HepG2 (cell line): ENCODE data around the gene KIF1C. TPM values are rescaled to one million over a fixed set of nuclear protein-coding genes. Genes with fewer than 3 reads are reported as not detected.
A peak's percentile ranks its signal among the peaks of the same experiment; 100 is the strongest.

Experiments
- CENPT ChIP-seq: sonication (generic); formaldehyde crosslinking; IDR thresholded peaks from 2 replicates; pipeline ENCODE4 v1.8.0; 2022; ENCODE audit warnings: low read depth, mild to moderate bottlenecking, moderate library complexity, missing genetic modification reagents
- FOSL1 ChIP-seq: sonication (generic); formaldehyde crosslinking; IDR thresholded peaks from 2 replicates; pipeline ENCODE4 v1.9.0; 2021; ENCODE audit warnings: missing genetic modification reagents, borderline replicate concordance
- MTA3 ChIP-seq: sonication (generic); formaldehyde crosslinking; IDR thresholded peaks from 2 replicates; pipeline ENCODE4 v1.4.0; 2020; ENCODE audit warnings: missing genetic modification reagents
- NFIB ChIP-seq: sonication (generic); formaldehyde crosslinking; IDR thresholded peaks from 2 replicates; pipeline ENCODE4 v1.9.0; 2021; ENCODE audit warnings: missing genetic modification reagents, mild to moderate bottlenecking, borderline replicate concordance
- SP1 ChIP-seq, 2 experiments: fragments of 450-650 bp in 1 of 2; sonication (generic) in 1 of 2; formaldehyde crosslinking in 1 of 2; IDR thresholded peaks; 2 replicates each; pipeline versions ENCODE4 v1.4.0 to v1.6.1; 2016 to 2020; ENCODE audit warnings: missing genetic modification reagents in 1 of 2
- TBP ChIP-seq: sonication (generic); formaldehyde crosslinking; IDR thresholded peaks from 2 replicates; pipeline ENCODE4 v1.5.0; 2020; ENCODE audit warnings: missing genetic modification reagents
- TCF7 ChIP-seq: sonication (generic); IDR thresholded peaks from 2 replicates; pipeline ENCODE4 v1.6.1; 2016; ENCODE audit warnings: antibody characterized with exemption, low read depth
- ZC3H13 ChIP-seq: sonication (generic); formaldehyde crosslinking; IDR thresholded peaks from 2 replicates; pipeline ENCODE4 v1.8.1; 2023; ENCODE audit warnings: mild to moderate bottlenecking, missing genetic modification reagents, moderate library complexity
- ZFP90 ChIP-seq: sonication (generic); formaldehyde crosslinking; IDR thresholded peaks from 2 replicates; pipeline ENCODE4 v1.8.0; 2022; ENCODE audit warnings: missing genetic modification reagents, mild to moderate bottlenecking, inconsistent platforms, borderline replicate concordance
- ZNF136 ChIP-seq: sonication (generic); formaldehyde crosslinking; IDR thresholded peaks from 2 replicates; pipeline ENCODE4 v1.8.1; 2022; ENCODE audit warnings: low read depth, mild to moderate bottlenecking, moderate library complexity, missing genetic modification reagents
- ZNF441 ChIP-seq: sonication (generic); formaldehyde crosslinking; IDR thresholded peaks from 2 replicates; pipeline ENCODE4 v1.7.0; 2021; ENCODE audit warnings: missing genetic modification reagents, borderline replicate concordance
- ZNF451 ChIP-seq: sonication (generic); formaldehyde crosslinking; IDR thresholded peaks from 2 replicates; pipeline ENCODE4 v1.5.0; 2020; ENCODE audit warnings: mild to moderate bottlenecking, missing genetic modification reagents
- ZNF569 ChIP-seq: sonication (generic); formaldehyde crosslinking; IDR thresholded peaks from 2 replicates; pipeline ENCODE4 v1.5.0; 2020; ENCODE audit warnings: mild to moderate bottlenecking, missing genetic modification reagents, moderate library complexity, borderline replicate concordance
- ZNF605 ChIP-seq: sonication (generic); formaldehyde crosslinking; IDR thresholded peaks from 2 replicates; pipeline ENCODE4 v1.8.0; 2022; ENCODE audit warnings: mild to moderate bottlenecking, missing genetic modification reagents
- ZNF607 ChIP-seq: sonication (generic); formaldehyde crosslinking; IDR thresholded peaks from 2 replicates; pipeline ENCODE4 v1.5.1; 2020; ENCODE audit warnings: missing genetic modification reagents, mild to moderate bottlenecking, borderline replicate concordance
- ZNF644 ChIP-seq: IDR thresholded peaks from 2 replicates; pipeline ENCODE4 v1.6.1; 2016; ENCODE audit warnings: low read depth
- ZNF652 ChIP-seq: IDR thresholded peaks from 2 replicates; pipeline ENCODE4 v1.6.1; 2016; ENCODE audit warnings: low read depth, borderline replicate concordance
- ZNF724P ChIP-seq: sonication (generic); formaldehyde crosslinking; IDR thresholded peaks from 2 replicates; pipeline ENCODE4 v1.8.0; 2022; ENCODE audit warnings: missing genetic modification reagents, borderline replicate concordance
- polyA plus RNA-seq, 8 experiments: library from polyadenylated mRNA; depleted of rRNA in 3 of 8; stranded (reverse) in 7 of 8; unstranded in 1 of 8; fragments of >200 nt; fragmentation: Illumina TruSeq in 4 of 8; extraction: Trizol in 4 of 8; gene quantifications; 2 replicates each; pipeline versions ENCODE4 v1.2.1 to v1.2.3, GENCODE V29; 2011 to 2016; ENCODE audit warnings: low read depth in 4 of 8, missing spikeins in 1 of 8, mixed read lengths in 1 of 8; ENCODE audit not compliant: insufficient read depth in 1 of 8
- total RNA-seq, 5 experiments: library from RNA; depleted of rRNA; stranded (reverse); fragments of >200 nt; fragmentation: Illumina TruSeq; extraction: Trizol; gene quantifications; 2 replicates each; pipeline ENCODE4 v1.2.3, GENCODE V29; 2016; ENCODE audit warnings: low read depth in 1 of 5
- TF ChIP-seq, protein P1 (sequence below): sonication (generic); formaldehyde crosslinking; IDR thresholded peaks from 2 replicates; pipeline ENCODE4 v1.5.1; 2020; ENCODE audit warnings: missing genetic modification reagents, mild to moderate bottlenecking, borderline replicate concordance
- TF ChIP-seq, protein P2 (sequence below): sonication (generic); formaldehyde crosslinking; IDR thresholded peaks from 2 replicates; pipeline ENCODE4 v1.4.0; 2020; ENCODE audit warnings: missing genetic modification reagents
- TF ChIP-seq, protein P3 (sequence below): sonication (generic); formaldehyde crosslinking; IDR thresholded peaks from 2 replicates; pipeline ENCODE4 v1.5.1; 2020; ENCODE audit warnings: missing genetic modification reagents, mild to moderate bottlenecking, borderline replicate concordance
- TF ChIP-seq, protein P4 (sequence below): sonication (generic); formaldehyde crosslinking; IDR thresholded peaks from 2 replicates; pipeline ENCODE4 v1.5.1; 2020; ENCODE audit warnings: missing genetic modification reagents, mild to moderate bottlenecking, borderline replicate concordance
- TF ChIP-seq, protein P5 (sequence below): sonication (generic); formaldehyde crosslinking; IDR thresholded peaks from 2 replicates; pipeline ENCODE4 v1.4.0; 2020; ENCODE audit warnings: missing genetic modification reagents

Gene KIF1C
- total and polyA plus RNA-seq, 2 of the 13 experiments (the other 11 are each of a cell fraction or from before 2014, with no cell fraction given) = 70.0 to 104 TPM

DNA sequence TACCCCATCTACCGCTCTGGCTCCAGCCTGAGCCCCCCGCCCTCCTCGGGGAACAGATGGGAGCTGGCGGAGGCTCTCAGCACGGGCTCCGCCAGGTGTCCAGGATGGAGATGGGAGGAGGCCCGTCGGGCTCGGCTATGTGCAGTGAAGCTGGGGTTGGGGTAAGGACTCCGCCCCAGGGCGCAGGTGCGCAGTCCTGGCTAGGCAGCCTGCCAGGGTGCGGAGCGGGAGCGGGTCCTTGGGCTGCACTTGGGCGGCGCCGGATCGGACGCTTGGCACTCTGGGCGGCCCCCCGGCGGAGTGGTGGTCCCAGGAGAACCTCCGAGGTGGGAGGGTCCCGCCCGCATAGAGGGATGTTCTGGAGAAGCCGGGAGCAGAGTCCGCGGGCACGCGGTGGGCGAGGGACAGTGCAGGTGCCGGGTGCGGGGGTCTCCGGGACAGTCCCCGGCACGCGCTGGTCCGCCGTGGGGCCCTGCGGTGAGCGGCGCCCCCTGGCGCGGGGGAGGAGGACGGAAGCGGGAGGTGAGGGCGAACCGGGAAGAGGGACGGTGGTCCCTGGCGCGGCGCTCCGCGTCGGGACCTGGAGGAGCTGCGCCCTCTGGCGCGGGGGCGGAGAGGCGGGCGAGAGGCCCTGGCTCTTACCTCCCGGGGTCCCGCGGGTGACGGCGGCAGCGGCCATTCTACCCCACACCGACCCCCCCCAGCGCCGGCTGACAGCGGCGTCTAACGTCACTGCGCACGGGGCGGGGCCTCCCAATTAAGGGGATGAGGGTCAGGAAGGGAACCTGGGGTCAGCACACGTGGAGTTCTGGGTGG, 10.6 kb upstream of the KIF1C start, which contains the start of gene CAMTA2 (continued):
- TF ChIP-seq ZNF652 (CRISPR knock-in tag) (no peak), ZFP90 (peak; percentile 36; the same call in 1 of the 2 replicates), NFIB (no peak), ZNF569 (CRISPR knock-in tag) (no peak), ZNF644 (CRISPR knock-in tag) (no peak), ZNF607 (CRISPR knock-in tag) (peak; percentile 81), FOSL1 (CRISPR knock-in tag) (no peak), ZNF451 (CRISPR knock-in tag) (peak; percentile 71; the same call in 1 of the 2 replicates), CENPT (CRISPR knock-in tag) (no peak), ZNF605 (peak; percentile 15; the same call in 1 of the 2 replicates), TCF7 (no peak), MTA3 (CRISPR knock-in tag) (no peak), ZNF136 (CRISPR knock-in tag) (0 out of 2 replicates have a peak, but pooled peaks have one; percentile 77), SP1 (IDR thresholded peaks at IDR 0.05) (no peak), SP1 (CRISPR knock-in tag; IDR thresholded peaks at IDR 0.05) (no peak; the same call in none of the 2 replicates), ZNF441 (CRISPR knock-in tag) (0 out of 2 replicates have a peak, but pooled peaks have one; percentile 38), ZNF724P (CRISPR knock-in tag) (no peak), TBP (CRISPR knock-in tag) (no peak), ZC3H13 (CRISPR knock-in tag) (peak; percentile 84; the same call in 1 of the 2 replicates)
- TF ChIP-seq, protein P1, sequence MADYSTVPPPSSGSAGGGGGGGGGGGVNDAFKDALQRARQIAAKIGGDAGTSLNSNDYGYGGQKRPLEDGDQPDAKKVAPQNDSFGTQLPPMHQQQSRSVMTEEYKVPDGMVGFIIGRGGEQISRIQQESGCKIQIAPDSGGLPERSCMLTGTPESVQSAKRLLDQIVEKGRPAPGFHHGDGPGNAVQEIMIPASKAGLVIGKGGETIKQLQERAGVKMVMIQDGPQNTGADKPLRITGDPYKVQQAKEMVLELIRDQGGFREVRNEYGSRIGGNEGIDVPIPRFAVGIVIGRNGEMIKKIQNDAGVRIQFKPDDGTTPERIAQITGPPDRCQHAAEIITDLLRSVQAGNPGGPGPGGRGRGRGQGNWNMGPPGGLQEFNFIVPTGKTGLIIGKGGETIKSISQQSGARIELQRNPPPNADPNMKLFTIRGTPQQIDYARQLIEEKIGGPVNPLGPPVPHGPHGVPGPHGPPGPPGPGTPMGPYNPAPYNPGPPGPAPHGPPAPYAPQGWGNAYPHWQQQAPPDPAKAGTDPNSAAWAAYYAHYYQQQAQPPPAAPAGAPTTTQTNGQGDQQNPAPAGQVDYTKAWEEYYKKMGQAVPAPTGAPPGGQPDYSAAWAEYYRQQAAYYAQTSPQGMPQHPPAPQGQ = no peak
- TF ChIP-seq, protein P2, sequence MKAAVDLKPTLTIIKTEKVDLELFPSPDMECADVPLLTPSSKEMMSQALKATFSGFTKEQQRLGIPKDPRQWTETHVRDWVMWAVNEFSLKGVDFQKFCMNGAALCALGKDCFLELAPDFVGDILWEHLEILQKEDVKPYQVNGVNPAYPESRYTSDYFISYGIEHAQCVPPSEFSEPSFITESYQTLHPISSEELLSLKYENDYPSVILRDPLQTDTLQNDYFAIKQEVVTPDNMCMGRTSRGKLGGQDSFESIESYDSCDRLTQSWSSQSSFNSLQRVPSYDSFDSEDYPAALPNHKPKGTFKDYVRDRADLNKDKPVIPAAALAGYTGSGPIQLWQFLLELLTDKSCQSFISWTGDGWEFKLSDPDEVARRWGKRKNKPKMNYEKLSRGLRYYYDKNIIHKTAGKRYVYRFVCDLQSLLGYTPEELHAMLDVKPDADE (CRISPR knock-in tag) = no peak; the same call in 1 of the 2 replicates
- TF ChIP-seq, protein P3, sequence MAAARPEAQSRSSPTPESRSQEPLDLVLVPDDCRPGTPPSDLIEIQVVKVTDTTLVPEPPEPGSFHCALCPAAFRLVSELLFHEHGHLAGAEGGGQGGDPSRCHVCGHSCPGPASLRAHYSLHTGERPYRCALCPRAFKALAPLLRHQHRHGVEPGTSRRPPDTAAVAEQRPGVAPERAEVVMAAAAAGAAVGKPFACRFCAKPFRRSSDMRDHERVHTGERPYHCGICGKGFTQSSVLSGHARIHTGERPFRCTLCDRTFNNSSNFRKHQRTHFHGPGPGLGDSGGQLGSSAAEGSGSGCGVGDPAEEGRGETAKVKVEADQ (CRISPR knock-in tag) = 0 out of 2 replicates have a peak, but pooled peaks have one; percentile 64
- TF ChIP-seq, protein P4, sequence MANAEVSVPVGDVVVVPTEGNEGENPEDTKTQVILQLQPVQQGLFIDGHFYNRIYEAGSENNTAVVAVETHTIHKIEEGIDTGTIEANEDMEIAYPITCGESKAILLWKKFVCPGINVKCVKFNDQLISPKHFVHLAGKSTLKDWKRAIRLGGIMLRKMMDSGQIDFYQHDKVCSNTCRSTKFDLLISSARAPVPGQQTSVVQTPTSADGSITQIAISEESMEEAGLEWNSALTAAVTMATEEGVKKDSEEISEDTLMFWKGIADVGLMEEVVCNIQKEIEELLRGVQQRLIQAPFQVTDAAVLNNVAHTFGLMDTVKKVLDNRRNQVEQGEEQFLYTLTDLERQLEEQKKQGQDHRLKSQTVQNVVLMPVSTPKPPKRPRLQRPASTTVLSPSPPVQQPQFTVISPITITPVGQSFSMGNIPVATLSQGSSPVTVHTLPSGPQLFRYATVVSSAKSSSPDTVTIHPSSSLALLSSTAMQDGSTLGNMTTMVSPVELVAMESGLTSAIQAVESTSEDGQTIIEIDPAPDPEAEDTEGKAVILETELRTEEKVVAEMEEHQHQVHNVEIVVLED (CRISPR knock-in tag) = peak; percentile 98
- TF ChIP-seq, protein P5, sequence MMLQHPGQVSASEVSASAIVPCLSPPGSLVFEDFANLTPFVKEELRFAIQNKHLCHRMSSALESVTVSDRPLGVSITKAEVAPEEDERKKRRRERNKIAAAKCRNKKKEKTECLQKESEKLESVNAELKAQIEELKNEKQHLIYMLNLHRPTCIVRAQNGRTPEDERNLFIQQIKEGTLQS = peak; percentile 49
